Endothelial cell of umbilical vein (primary cell): ENCODE results near the gene KAZN. TPM values are rescaled to one million over a fixed set of nuclear protein-coding genes. Genes with fewer than 3 reads are reported as not detected.

Experiments
- BruUV-seq: library from RNA; stranded (reverse); fragments of 400-500 nt; replicated peaks from 2 replicates; lab custom pipeline; 2021; lab: Mats Ljungman, UMichigan
- CTCF ChIA-PET: fragments of 300-600, 350-600 bp; sonication (Branson Sonifier 250); formaldehyde crosslinking; loops from one replicate; lab custom pipeline; 2021; ENCODE audit warnings: antibody characterized with exemption, inconsistent platforms; lab: Charles Lee
- POLR2A ChIA-PET: fragments of 300-600, 350-600 bp; sonication (Branson Sonifier 250); formaldehyde crosslinking; loops from one replicate; lab custom pipeline; 2021; ENCODE audit warnings: antibody characterized with exemption, inconsistent platforms; lab: Charles Lee
- DNase-seq: peaks from one replicate; pipeline ENCODE4 v3.0.0-alpha.2; 2011; ENCODE audit warnings: low read depth, low spot score
- FAIRE-seq: peaks from 2 replicates; lab custom pipeline; 2011; peaks lifted over from hg19 to GRCh38; lab: Jason Lieb, UNC
- H2AFZ ChIP-seq: 2 replicates; pipeline ENCODE4 v1.6.0; 2012; ENCODE audit warnings: low read depth, low read length, control low read depth, inconsistent platforms
- H3K27ac ChIP-seq: 2 replicates; pipeline ENCODE4 v1.5.1; 2011; ENCODE audit warnings: low read depth, mild to moderate bottlenecking, control low read depth, low read length, moderate library complexity; ENCODE audit not compliant: insufficient read depth
- H3K27me3 ChIP-seq, 2 experiments: 2 replicates each; pipeline versions ENCODE4 v1.6.0 to v1.6.1; 2011; ENCODE audit warnings: low read length in 2 of 2, mixed read lengths in 1 of 2; ENCODE audit not compliant: control insufficient read depth in 2 of 2, insufficient read depth in 2 of 2
- H3K36me3 ChIP-seq, 2 experiments: 2 replicates in 1 of 2; 3 replicates in 1 of 2; pipeline ENCODE4 v1.5.1; 2011; ENCODE audit warnings: low read length in 2 of 2, mild to moderate bottlenecking in 1 of 2, moderate library complexity in 1 of 2; ENCODE audit not compliant: control insufficient read depth in 2 of 2, insufficient read depth in 2 of 2; ENCODE audit errors: extremely low read depth in 1 of 2
- H3K4me1 ChIP-seq: 3 replicates; pipeline ENCODE4 v1.5.1; 2011; ENCODE audit warnings: mild to moderate bottlenecking, low read length; ENCODE audit not compliant: control insufficient read depth, insufficient read depth; ENCODE audit errors: extremely low read depth
- H3K4me2 ChIP-seq: 2 replicates; pipeline ENCODE4 v1.6.1; 2011; ENCODE audit warnings: low read length, control low read depth, mixed read lengths; ENCODE audit not compliant: insufficient read depth
- H3K4me3 ChIP-seq, 3 experiments: fragments of 200-600 bp in 1 of 3; sonication (generic), shearing (Covaris generic) in 1 of 3; replicated peaks in 1 of 3; 2 replicates each; pipeline ENCODE4 v1.5.1; 2011 to 2016; ENCODE audit warnings: control low read depth in 3 of 3, low read length in 3 of 3, mild to moderate bottlenecking in 2 of 3, inconsistent platforms in 1 of 3, low read depth in 1 of 3, moderate library complexity in 1 of 3; ENCODE audit not compliant: insufficient read depth in 1 of 3
- H3K79me2 ChIP-seq: 2 replicates; pipeline ENCODE4 v1.6.0; 2012; ENCODE audit warnings: low read length, inconsistent platforms; ENCODE audit not compliant: control insufficient read depth, insufficient read depth
- H3K9ac ChIP-seq: replicated peaks from 2 replicates; pipeline ENCODE3; 2011; ENCODE audit warnings: low read length, control low read depth; ENCODE audit not compliant: insufficient read depth; ENCODE audit errors: extremely low read depth
- H3K9me1 ChIP-seq: replicated peaks from 3 replicates; pipeline ENCODE4 v1.6.0; 2011; ENCODE audit warnings: mild to moderate bottlenecking, low read length; ENCODE audit not compliant: control insufficient read depth, insufficient read depth; ENCODE audit errors: extremely low read depth
- H3K9me3 ChIP-seq: replicated peaks from 2 replicates; pipeline ENCODE4 v1.5.1; 2012; ENCODE audit warnings: low read length, inconsistent platforms; ENCODE audit not compliant: control insufficient read depth, insufficient read depth
- H4K20me1 ChIP-seq: replicated peaks from 2 replicates; pipeline ENCODE3; 2011; ENCODE audit warnings: mild to moderate bottlenecking, low read length; ENCODE audit not compliant: control insufficient read depth, insufficient read depth; ENCODE audit errors: extremely low read depth
- CTCF ChIP-seq, 2 donors: IDR thresholded peaks; 1 replicate in 1 of 2; 2 replicates in 1 of 2; pipeline ENCODE4 v1.5.1; 2011; ENCODE audit warnings: low read length in 2 of 2, mild to moderate bottlenecking in 2 of 2, moderate library complexity in 2 of 2, control low read depth in 1 of 2, inconsistent platforms in 1 of 2, low read depth in 1 of 2; ENCODE audit not compliant: insufficient read depth in 1 of 2; ENCODE audit errors: extremely low read depth in 1 of 2
- EZH2 ChIP-seq: IDR thresholded peaks from 2 replicates; pipeline ENCODE4 v1.6.1; 2012; ENCODE audit warnings: borderline replicate concordance, low read depth, mild to moderate bottlenecking, moderate library complexity, low read length, inconsistent platforms; ENCODE audit not compliant: severe bottlenecking
- FOS ChIP-seq: IDR thresholded peaks from 2 replicates; pipeline ENCODE4 v1.6.1; 2011; ENCODE audit warnings: mild to moderate bottlenecking, low read length, moderate library complexity, borderline replicate concordance; ENCODE audit not compliant: insufficient read depth
- GATA2 ChIP-seq: IDR thresholded peaks from 2 replicates; pipeline ENCODE4 v1.7.0; 2011; ENCODE audit warnings: low read depth, mild to moderate bottlenecking, moderate library complexity, mixed read lengths, low read length; ENCODE audit not compliant: insufficient read length, insufficient read depth
- JUN ChIP-seq: IDR thresholded peaks from 2 replicates; pipeline ENCODE4 v1.6.1; 2011; ENCODE audit warnings: borderline replicate concordance, low read depth; ENCODE audit not compliant: insufficient read length, insufficient read depth
- MAX ChIP-seq: IDR thresholded peaks from 2 replicates; pipeline ENCODE4 v1.6.1; 2011; ENCODE audit not compliant: insufficient read depth, insufficient read length
- MYC ChIP-seq: IDR thresholded peaks from one replicate; pipeline ENCODE4 v1.6.1; 2011; ENCODE audit warnings: mild to moderate bottlenecking, low read depth, low read length
- POLR2A ChIP-seq: IDR thresholded peaks from 2 replicates; pipeline ENCODE4 v1.6.1; 2012; ENCODE audit warnings: low read depth, mild to moderate bottlenecking, control low read depth, low read length
- POLR2AphosphoS5 ChIP-seq: IDR thresholded peaks from 2 replicates; pipeline ENCODE4 v1.6.1; 2012; ENCODE audit warnings: low read depth, mild to moderate bottlenecking, control low read depth, low read length, moderate library complexity; ENCODE audit not compliant: insufficient read depth
- dilution Hi-C: fragments of 300-500 bp; cut with MboI; formaldehyde crosslinking; loops from one replicate; pipeline ENCODE4 v1.15.0; 2019; ENCODE audit warnings: low sequenced_read_pairs; ENCODE audit not compliant: extremely low pct_ligation_motif_present
- intact Hi-C: fragments of 100-400 bp; cut with micrococcal nuclease; formaldehyde crosslinking; loops from one replicate; pipeline ENCODE4 v1.10.0; 2022
- polyA plus RNA-seq, 4 experiments: library from polyadenylated mRNA; depleted of rRNA in 3 of 4; stranded (reverse) in 3 of 4; unstranded in 1 of 4; fragments of >200 nt; gene quantifications; 2 replicates each; pipeline versions ENCODE4 v1.2.1 to v1.2.3, GENCODE V29; 2011 to 2012; ENCODE audit warnings: missing spikeins in 1 of 4
- total RNA-seq: library from RNA; stranded (reverse); gene quantifications from 2 replicates; pipeline ENCODE4 v1.2.3, GENCODE V29; 2021

Gene KAZN
- total and polyA plus RNA-seq, 2 donors (not counting 3 experiments of a cell fraction or from before 2014, with no cell fraction given), result 1.6 to 5.8 TPM

GRCh38 chr1:14781811-14782210 is 183.3 kb downstream of the KAZN start:
- Histone ChIP-seq H3K27me3 (no peaks in the 10 kb centered on the region), H3K79me2 (no peaks in the 10 kb centered on the region), H3K4me2 (no peak overlapping the region), H3K9me3 (no peaks in the 10 kb centered on the region), H3K36me3 (no peaks in the 10 kb centered on the region), H3K9me1 (no peaks in the 10 kb centered on the region), H3K9ac (no peak overlapping the region), H2AFZ (no peak overlapping the region), H3K4me1 (no peaks in the 10 kb centered on the region), H3K4me3 (no peak overlapping the region), H3K27ac (no peak overlapping the region), H4K20me1 (no peaks in the 10 kb centered on the region)
- no TSS peak for BruUV-seq
- no peak for FAIRE-seq
- CTCF ChIA-PET, result interaction anchor here (0.6 kb wide), 1 partner anchor 311 kb away, joined by 3 read pairs; no protein-coding TSS in a partner anchor
- no peak for DNase-seq
- POLR2A ChIA-PET, result no interaction called here
- dilution Hi-C loops (no loop called here), intact Hi-C loops (no loop called here)
- TF ChIP-seq POLR2A (no peak), EZH2 (no peak), JUN (no peak), MYC (no peak), MAX (no peak), FOS (no peak), CTCF (IDR thresholded peaks at IDR 0.05; ENCODE audit: extremely low read depth in 1 of 2, insufficient read depth in 1 of 2, low read depth in 1 of 2, low read length in 2 of 2) (no peak), POLR2AphosphoS5 (no peak), GATA2 (no peak)
